Anterior cingulate cortex (tissue), 58 donors: ENCODE results near the gene PPFIA2.

Experiments
- DNase-seq, 58 donors: peaks; one replicate each; lab custom pipeline; 2025; lab: John Stamatoyannopoulos, UW

PPFIA2 gene

GRCh38 chr12:81294325-81295190 is 464.6 kb downstream of the PPFIA2 start:
- DNase-seq = peak in 5 of 58 donors; percentile 0 to 15 (median 4)

GRCh38 chr12:81288651-81289050 is 470.5 kb downstream of the PPFIA2 start:
- no peak for DNase-seq

DNA sequence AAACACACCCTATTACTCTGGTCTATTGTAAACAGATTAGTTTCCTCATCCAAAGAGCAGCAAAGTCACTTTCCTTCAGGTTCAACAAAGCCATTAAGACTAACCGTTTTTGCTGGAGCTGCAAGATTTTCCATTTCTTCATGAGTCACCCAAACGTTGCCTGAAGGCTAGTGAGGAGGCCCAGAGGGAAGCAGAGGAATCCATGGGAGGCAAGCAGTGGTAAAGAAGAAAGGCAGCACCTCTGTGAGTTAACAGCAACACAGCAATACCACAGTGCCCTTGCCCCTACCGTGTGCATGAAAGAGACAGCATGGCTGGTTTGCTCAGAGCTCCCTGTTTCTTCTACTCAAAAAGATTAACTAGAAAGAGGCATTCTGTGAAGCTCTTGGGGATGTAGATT is 475.0 kb downstream of the PPFIA2 start:
- DNase-seq = no peak

- no peak for DNase-seq
Measured at GRCh38 chr12:81274637-81275529, 484.3 kb downstream of the PPFIA2 start.

GRCh38 chr12:81270385-81270784 is 488.8 kb downstream of the PPFIA2 start:
- no peak for DNase-seq

DNA sequence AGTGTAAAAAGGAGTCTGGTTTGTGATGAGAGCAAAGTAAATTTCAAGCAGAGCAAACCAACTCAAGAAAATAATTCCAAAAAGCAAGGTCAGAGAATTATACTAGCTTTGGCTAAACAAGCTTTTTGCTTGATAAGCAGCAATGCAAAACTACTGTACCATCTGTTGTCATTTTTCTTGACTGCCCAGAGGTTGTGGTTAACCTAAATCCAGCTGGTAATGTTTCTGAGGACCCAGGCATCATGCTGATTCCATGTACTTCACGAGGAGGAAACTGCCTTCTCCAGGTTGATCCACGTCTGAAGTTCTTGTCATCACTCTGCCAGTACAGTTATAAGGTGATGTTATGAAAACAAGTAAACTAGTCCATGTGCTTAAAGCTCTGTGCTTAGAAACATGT is 496.1 kb downstream of the PPFIA2 start:
- no peak for DNase-seq

DNA sequence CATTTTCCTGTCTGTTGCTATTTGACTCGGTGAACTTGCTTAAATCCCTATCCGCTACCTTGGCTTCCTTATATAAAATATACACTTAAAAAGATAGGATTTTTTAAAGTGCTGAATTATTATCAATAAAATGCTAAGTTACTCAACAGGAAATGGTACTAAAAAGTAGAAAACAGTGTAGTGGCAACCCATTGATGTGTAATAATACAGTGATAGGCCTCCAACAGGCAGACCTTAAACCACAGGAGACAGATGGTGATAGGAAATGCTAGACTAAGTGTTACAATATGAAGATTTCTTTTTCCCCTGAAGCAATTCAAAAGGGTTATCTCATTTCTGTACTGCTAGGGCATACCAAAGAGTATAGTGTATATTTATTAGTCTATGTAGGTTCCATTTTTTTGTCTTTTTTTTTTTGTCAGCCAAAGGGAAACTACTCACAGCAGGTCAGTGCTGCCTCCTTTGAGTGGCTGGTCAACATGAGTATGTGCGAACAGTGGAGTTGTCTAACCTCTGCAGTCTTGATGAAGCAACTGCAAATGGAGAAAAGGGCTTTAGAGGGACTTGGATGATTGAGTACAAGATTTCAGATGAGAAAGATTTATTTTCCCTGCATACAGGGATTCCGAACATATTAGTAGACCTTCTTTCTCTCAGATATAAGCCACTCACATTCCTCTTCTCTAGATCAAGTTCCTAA is 497.5 kb downstream of the PPFIA2 start:
- DNase-seq = no peak

DNA sequence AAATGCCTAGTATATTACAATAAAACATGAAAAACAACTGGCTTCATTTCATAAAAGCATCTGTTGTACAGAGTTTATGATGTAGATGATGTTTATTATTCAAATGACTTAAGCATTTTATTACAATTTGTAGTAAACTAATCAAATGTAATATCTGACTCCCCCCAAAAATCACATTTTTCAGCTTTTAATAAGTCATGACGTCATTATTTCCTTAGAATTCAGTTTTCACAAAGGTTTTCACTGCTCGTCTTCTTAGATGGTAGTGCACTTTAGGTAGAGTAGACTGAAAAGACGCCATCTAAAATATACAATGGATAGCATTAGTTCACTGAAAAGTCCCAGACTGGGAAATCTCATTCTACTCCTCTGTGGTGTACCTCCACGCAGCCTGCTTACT is 499.8 kb downstream of the PPFIA2 start:
- DNase-seq = no peak

DNA sequence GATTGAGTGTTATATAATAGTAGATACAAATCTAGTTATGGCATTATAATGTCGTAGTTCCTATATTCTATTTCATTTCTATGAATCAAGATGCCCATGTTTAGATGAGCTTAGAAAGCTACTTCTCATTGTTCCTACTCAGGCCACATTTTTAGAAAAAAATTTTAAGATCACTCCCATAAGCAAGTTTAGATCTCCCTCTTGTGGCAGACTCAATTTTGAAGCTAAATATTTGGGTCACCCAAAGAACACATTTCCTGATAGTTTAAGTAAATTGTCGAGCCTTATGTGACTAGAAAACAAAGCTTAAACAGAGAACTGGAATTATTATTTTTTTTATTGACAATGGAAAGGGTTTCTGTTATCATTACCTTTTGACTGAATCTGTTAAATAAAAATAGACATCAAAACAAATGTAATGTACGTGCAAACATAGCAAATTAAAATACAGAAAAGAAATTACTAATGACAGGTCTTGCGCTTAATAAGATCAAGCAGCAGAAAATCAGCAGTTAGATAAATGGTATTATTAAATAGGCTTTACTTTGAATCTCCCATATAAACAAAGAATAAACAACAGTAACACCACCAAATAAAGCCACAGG is 501.1 kb downstream of the PPFIA2 start:
- DNase-seq = peak in 1 of 58 donors; percentile 25

- DNase-seq = no peak
Measured at GRCh38 chr12:81255947-81256346, 503.2 kb downstream of the PPFIA2 start.

DNA sequence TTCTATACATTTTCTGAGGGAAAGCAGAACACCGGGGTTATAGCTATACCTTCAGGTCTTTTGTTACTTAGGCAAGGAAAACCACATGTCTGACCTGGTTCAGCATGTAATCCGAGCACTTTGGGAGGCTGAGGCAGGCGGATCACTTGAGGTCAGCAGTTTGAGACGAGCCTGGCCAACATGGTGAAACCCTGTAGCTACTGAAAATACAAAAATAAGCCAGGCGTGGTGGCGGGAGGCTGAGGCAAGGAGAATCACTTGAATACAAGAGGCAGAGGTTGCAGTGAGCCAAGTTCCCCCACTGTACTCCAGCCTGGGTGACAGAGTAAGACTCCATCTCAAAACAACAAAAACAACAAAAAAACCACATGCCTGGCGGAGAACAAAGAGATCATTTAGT is 503.7 kb downstream of the PPFIA2 start:
- DNase-seq = no peak

DNA sequence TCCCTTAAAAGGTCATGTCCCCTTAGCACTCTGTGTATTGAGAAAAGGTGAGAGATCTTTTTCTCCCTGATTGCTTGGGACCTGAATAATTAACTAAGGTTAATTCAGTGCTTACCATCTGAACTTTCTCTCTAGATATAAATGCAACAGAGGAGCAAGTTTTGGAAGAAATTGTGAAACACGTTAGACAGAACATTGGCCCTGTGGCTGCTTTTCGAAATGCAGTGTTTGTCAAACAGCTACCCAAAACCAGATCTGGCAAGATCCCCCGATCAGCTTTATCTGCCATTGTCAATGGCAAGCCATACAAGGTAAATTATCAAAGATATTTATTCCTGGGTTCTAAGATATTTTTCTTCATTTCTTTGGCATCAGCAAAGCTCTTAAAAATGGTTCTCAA is 505.8 kb downstream of the PPFIA2 start:
- no peak for DNase-seq

GRCh38 chr12:81252228-81252627 is 506.9 kb downstream of the PPFIA2 start:
- no peak for DNase-seq

DNA sequence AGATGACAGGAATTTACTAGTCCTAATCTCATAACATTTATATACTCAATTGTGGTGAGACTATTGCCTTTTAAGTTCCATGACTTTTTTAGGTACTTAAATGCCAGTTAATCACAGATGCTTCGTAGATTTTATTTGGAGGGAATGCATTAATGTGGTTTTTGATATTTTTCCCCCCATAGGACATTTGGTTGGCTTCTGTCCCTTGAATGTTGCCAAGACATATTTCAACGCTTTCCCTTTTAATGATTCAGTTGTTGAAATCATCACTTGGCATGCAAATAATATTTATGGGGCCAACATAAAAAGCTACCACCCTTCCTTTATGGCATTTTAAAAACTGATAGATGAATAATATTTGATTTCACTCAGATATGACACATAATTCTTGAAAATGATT is 509.2 kb downstream of the PPFIA2 start:
- DNase-seq = no peak

- DNase-seq = peak in 2 of 58 donors; percentile 3 to 14
Measured at GRCh38 chr12:81245907-81246570, 513.1 kb downstream of the PPFIA2 start.

DNA sequence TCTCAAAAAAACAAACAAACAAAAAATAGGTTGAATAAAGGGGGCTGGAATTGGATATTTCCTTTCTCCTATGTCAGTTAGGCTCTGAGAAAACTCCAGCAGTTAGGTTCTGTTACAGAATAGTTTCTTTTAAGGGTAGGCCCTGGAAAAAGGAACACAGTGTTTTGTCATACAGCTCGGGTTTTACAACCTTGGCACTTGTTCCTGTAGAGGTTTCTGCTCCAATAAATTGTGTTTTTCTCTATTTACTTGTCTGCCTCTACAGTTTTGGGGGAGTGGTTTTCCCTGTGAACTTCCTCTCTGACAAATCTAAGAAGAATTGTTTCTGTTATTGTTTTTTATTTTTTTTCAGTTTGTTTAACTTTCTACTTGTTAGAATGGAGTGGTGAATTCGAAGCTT is 513.7 kb downstream of the PPFIA2 start:
- DNase-seq = peak in 1 of 58 donors; percentile 10

GRCh38 chr12:81231574-81232368 is 527.4 kb downstream of the PPFIA2 start:
- DNase-seq = no peak

GRCh38 chr12:81229759-81230158 is 529.4 kb downstream of the PPFIA2 start:
- no peak for DNase-seq

GRCh38 chr12:81224626-81225025 is 534.5 kb downstream of the PPFIA2 start:
- no peak for DNase-seq
